Neural cell (in vitro differentiated cells): Measurements from ENCODE around the gene AFMID. TPM values are rescaled to one million over a fixed set of nuclear protein-coding genes. Genes with fewer than 3 reads are reported as not detected.

Source experiments
- H2AFZ ChIP-seq: fragments of 200-600, 300-800 bp; sonication (generic), shearing (Covaris generic); 2 replicates; pipeline ENCODE4 v1.6.0; 2014; ENCODE audit warnings: low read depth, mild to moderate bottlenecking, antibody characterized with exemption, low read length, moderate library complexity
- H3F3A ChIP-seq: fragments of 200-600 bp; shearing (Covaris generic); 2 replicates; pipeline ENCODE4 v1.6.1; 2016; ENCODE audit warnings: mild to moderate bottlenecking, moderate library complexity, mixed read lengths, antibody characterized with exemption, low read length; ENCODE audit not compliant: insufficient read depth, poor library complexity, severe bottlenecking
- H3K27ac ChIP-seq: fragments of 200-600, 300-800 bp; sonication (generic), shearing (Covaris generic); 2 replicates; pipeline ENCODE4 v1.5.1; 2014; ENCODE audit warnings: mild to moderate bottlenecking, low read length, moderate library complexity
- H3K27me3 ChIP-seq: fragments of 300-800, 200-600 bp; sonication (generic), shearing (Covaris generic); 2 replicates; pipeline ENCODE4 v1.6.0; 2014; ENCODE audit warnings: mild to moderate bottlenecking, low read depth, low read length, moderate library complexity; ENCODE audit not compliant: insufficient read depth
- H3K36me3 ChIP-seq: fragments of 300-800, 200-600 bp; sonication (generic), shearing (Covaris generic); 2 replicates; pipeline ENCODE4 v1.5.1; 2014; ENCODE audit warnings: mild to moderate bottlenecking, antibody characterized with exemption, low read length, moderate library complexity; ENCODE audit not compliant: insufficient read depth
- H3K4me2 ChIP-seq: fragments of 300-800, 200-600 bp; sonication (generic), shearing (Covaris generic); 2 replicates; pipeline ENCODE4 v1.6.0; 2014; ENCODE audit warnings: mild to moderate bottlenecking, low read length
- H3K4me3 ChIP-seq: fragments of 300-800, 200-600 bp; sonication (generic), shearing (Covaris generic); 2 replicates; pipeline ENCODE4 v1.5.1; 2014; ENCODE audit warnings: mild to moderate bottlenecking, low read length, moderate library complexity
- H3K79me2 ChIP-seq: fragments of 200-600 bp; shearing (Covaris generic); replicated peaks from 2 replicates; pipeline ENCODE4 v1.6.0; 2014; ENCODE audit warnings: mild to moderate bottlenecking, low read length, moderate library complexity; ENCODE audit not compliant: insufficient read depth
- H3K9ac ChIP-seq: fragments of 300-800, 200-600 bp; sonication (generic), shearing (Covaris generic); 2 replicates; pipeline ENCODE4 v1.6.1; 2016; ENCODE audit warnings: mild to moderate bottlenecking, low read length, mixed read lengths
- H3K9me2 ChIP-seq: fragments of 200-600 bp; shearing (Covaris generic); 2 replicates; pipeline ENCODE4 v1.6.1; 2016; ENCODE audit warnings: mild to moderate bottlenecking, low read length, mixed read lengths; ENCODE audit not compliant: insufficient read depth
- H3K9me3 ChIP-seq: fragments of 200-600, 300-800 bp; sonication (generic), shearing (Covaris generic); 2 replicates; pipeline ENCODE4 v1.6.1; 2016; ENCODE audit warnings: mild to moderate bottlenecking, mixed run types, low read length, moderate library complexity, mixed read lengths
- H4K20me1 ChIP-seq: fragments of 200-600 bp; shearing (Covaris generic); 2 replicates; pipeline ENCODE4 v1.6.1; 2016; ENCODE audit warnings: mild to moderate bottlenecking, mixed run types; ENCODE audit not compliant: insufficient read depth
- CTCF ChIP-seq: fragments of 450-650 bp; IDR thresholded peaks from 2 replicates; pipeline ENCODE4 v1.5.1; 2014; ENCODE audit warnings: antibody characterized with exemption, mild to moderate bottlenecking, moderate library complexity; ENCODE audit not compliant: poor library complexity, severe bottlenecking
- EP300 ChIP-seq: fragments of 450-650 bp; conservative IDR thresholded peaks from 2 replicates; pipeline ENCODE4 v1.6.1; 2014; ENCODE audit warnings: antibody characterized with exemption, mild to moderate bottlenecking, moderate library complexity; ENCODE audit not compliant: poor library complexity, severe bottlenecking
- EZH2 ChIP-seq: fragments of 200-600, 300-800 bp; shearing (Covaris generic), sonication (generic); IDR thresholded peaks from 2 replicates; pipeline ENCODE4 v1.6.1; 2014; ENCODE audit warnings: antibody characterized with exemption, low read length, borderline replicate concordance, mild to moderate bottlenecking; ENCODE audit not compliant: insufficient read depth, poor library complexity, severe bottlenecking
- MXI1 ChIP-seq: fragments of 450-650 bp; conservative IDR thresholded peaks from 2 replicates; pipeline ENCODE4 v1.6.1; 2014; ENCODE audit warnings: antibody characterized with exemption, mild to moderate bottlenecking; ENCODE audit not compliant: poor library complexity, severe bottlenecking
- POLR2AphosphoS5 ChIP-seq: IDR thresholded peaks from 2 replicates; pipeline ENCODE4 v1.6.1; 2012
- RAD21 ChIP-seq: fragments of 450-650 bp; conservative IDR thresholded peaks from 2 replicates; pipeline ENCODE4 v1.6.1; 2014; ENCODE audit warnings: antibody characterized with exemption, mild to moderate bottlenecking, moderate library complexity
- REST ChIP-seq: IDR thresholded peaks from 2 replicates; pipeline ENCODE4 v1.6.1; 2012; ENCODE audit warnings: borderline replicate concordance
- SMC3 ChIP-seq: fragments of 450-650 bp; conservative IDR thresholded peaks from 2 replicates; pipeline ENCODE4 v1.6.1; 2014; ENCODE audit warnings: antibody characterized with exemption, mild to moderate bottlenecking, moderate library complexity; ENCODE audit not compliant: poor library complexity
- TAF1 ChIP-seq: IDR thresholded peaks from 2 replicates; pipeline ENCODE4 v1.6.1; 2012; ENCODE audit warnings: low read depth
- polyA plus RNA-seq: library from polyadenylated mRNA; depleted of rRNA; stranded (reverse); fragments of >200 nt; gene quantifications from 2 replicates; pipeline ENCODE4 v1.2.3, GENCODE V29; 2014

Gene AFMID
- polyA plus RNA-seq, 1 donor from 2014 or later = 15.8 TPM

DNA sequence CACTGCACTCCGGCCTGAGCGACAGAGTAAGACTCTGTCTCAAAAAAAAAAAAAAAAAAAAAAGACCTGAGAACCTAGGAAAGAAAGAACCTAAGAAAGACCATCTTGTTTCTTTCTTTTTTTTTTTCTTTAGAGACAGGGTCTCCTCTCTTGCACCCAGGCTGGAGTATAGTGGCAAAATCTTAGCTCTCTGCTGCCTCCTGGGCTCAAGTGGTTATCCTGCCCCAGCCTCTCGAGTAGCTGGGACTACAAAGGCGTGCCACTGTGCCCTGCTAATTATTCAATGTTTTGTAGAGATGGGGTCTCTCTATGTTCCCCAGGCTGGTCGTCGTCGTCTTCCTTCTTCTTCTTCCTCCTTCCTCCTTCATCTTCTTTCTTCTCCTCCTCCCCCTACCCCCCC is 19.1 kb downstream of the AFMID start:
- Histone ChIP-seq H3K4me2 (no peak overlapping the region), H3K36me3 (no peaks in the 10 kb centered on the region), H3K9me3 (no peaks in the 10 kb centered on the region), H3K27ac (no peak overlapping the region), H2AFZ (no peak overlapping the region), H4K20me1 (no peaks in the 10 kb centered on the region), H3K9me2 (no peaks in the 10 kb centered on the region), H3K9ac (no peak overlapping the region), H3K27me3 (no peaks in the 10 kb centered on the region), H3K4me3 (no peak overlapping the region), H3K79me2 (no peaks in the 10 kb centered on the region), H3F3A (no peaks in the 10 kb centered on the region)
- TF ChIP-seq CTCF (no peak), REST (no peak), TAF1 (no peak), EP300 (no peak), MXI1 (no peak), EZH2 (no peak), SMC3 (no peak), RAD21 (no peak)

DNA sequence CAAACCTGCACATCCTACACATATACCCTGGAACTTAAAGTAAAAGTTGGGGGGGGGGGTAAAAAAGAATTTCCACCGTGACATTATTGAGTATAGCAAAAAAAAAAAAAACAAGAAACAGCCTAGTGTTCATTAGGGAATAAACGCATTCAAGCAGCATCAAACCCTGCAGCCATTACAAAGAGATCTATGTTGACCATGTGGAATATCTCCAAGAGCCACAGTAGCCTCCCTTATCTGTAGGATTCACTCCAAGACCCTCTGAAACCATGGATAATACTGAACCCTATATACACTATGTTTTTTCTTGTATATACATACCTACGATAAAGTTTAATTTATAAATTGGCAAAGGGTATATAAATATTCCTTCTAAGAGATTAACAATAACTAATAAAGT is 21.3 kb downstream of the AFMID start:
- no peaks in the 10 kb centered on the region for H3K36me3 ChIP-seq
- H3K27me3 ChIP-seq = no peaks in the 10 kb centered on the region
- no peaks in the 10 kb centered on the region for H3K9me3 ChIP-seq
- H3F3A ChIP-seq = no peaks in the 10 kb centered on the region
- no peak overlapping the region for H3K4me2 ChIP-seq
- H3K27ac ChIP-seq = no peak overlapping the region
- no peak overlapping the region for H2AFZ ChIP-seq
- H3K9ac ChIP-seq = no peak overlapping the region
- no peak for TF ChIP-seq POLR2AphosphoS5
- no peak for TF ChIP-seq CTCF
- no peak for TF ChIP-seq MXI1
- H3K79me2 ChIP-seq = no peaks in the 10 kb centered on the region
- H4K20me1 ChIP-seq = no peaks in the 10 kb centered on the region
- H3K9me2 ChIP-seq = no peaks in the 10 kb centered on the region
- no peak overlapping the region for H3K4me3 ChIP-seq
